Germinal center (tissue), 1 donor: ENCODE data around the gene NUTM2D.
"Not testable (repeated sequence)": the region's sequence is repeated elsewhere in the genome, so short reads cannot be mapped to it uniquely, and the experiment has no call there.

ENCODE experiments used
- DNase-seq: peaks from one replicate; pipeline ENCODE4 v3.0.0; 2012; ENCODE audit warnings: mixed read lengths, low spot score

The NUTM2D gene

GRCh38 chr10:87379115-87379514, 21.6 kb downstream of the NUTM2D start:
- DNase-seq: not testable (repeated sequence)

GRCh38 chr10:87383149-87383857, 25.8 kb downstream of the NUTM2D start:
- DNase-seq: not testable (repeated sequence)

DNA sequence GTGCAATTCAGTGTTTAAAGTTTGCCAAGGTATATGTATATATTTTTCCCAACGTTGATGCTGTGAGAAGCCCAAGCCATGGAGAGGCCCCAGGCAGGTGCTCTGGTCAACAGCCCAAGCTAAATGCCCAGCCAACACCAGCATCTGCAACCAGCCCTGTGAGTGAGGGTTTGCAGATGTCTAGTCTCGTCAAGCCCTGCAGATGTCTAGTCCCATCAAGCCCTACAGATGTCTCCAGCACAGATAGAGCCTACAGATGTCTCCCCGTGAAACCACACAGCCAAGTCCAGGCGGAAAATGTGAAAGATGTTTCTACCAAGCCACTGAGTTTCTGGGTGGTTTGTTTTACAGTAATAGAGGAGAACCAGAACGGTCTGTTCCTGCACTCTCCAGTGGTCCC, 26.7 kb downstream of the NUTM2D start:
- DNase-seq: not testable (repeated sequence)

- not testable (repeated sequence) for DNase-seq
These were observed 28.3 kb downstream of the NUTM2D start for GRCh38 chr10:87385762-87386360.

- not testable (repeated sequence) for DNase-seq
These were observed 33.8 kb downstream of the NUTM2D start for GRCh38 chr10:87391360-87391759.

DNA sequence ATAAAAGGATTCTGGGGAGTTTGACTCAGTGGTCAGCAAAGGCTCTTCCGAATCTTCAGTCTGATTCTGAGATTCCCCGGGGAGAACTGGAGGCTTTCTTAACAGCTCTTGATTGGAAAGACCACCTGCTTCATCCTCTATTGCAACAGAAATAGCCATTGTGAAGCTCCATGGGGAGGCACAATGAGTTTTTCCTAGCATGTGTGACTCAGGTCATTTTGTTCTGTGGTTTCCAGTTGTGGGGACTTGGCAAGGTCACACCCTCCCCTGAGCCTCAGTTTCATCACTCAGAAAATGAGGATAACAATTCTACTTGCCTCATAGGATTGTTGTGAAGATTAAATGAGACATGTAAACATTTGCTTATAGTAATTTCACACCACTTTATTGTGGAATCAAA, 38.7 kb downstream of the NUTM2D start:
- DNase-seq: not testable (repeated sequence)

DNA sequence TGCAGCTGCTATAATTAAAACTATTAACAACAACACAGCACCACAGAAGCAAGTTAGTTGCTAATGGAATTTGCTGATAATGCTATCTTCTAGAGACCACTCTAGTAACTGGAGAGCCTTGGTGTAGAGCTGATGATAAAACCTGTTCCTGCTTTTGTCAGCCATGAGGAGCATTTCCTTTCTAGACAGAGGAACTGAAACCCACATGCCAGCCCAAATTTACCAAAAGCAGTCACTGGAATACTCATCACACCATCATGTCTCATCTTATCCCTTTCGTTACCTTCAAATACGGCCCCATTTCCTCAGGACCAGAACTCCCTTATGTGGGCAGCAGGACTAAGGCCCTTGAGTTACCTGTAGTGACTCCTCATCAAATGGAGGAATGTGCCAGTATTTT, 40.9 kb downstream of the NUTM2D start:
- DNase-seq: not testable (repeated sequence)

- not testable (repeated sequence) for DNase-seq
These were observed 50.2 kb downstream of the NUTM2D start for GRCh38 chr10:87407516-87408467.

DNA sequence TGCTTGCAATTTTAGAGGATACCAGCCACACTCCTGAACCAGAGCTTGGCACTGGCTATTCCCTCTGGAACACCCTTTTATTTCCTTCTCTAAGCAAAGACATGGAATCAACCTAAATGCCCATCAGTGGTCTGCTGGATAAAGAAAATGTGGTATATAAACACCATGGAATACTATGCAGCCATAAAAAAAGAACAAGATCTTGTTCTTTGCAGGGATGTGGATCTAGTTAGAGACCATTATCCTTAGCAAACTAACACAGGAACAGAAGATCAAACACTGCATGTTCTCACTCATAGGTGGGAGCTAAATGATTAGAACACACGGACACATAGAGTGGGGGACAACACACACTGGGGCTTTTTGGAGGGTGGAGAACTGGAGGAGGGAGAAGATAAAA, 56.4 kb downstream of the NUTM2D start:
- not testable (repeated sequence) for DNase-seq
